ENCODE results near the gene PPTC7. TPM values are rescaled to one million over a fixed set of nuclear protein-coding genes. Genes with fewer than 3 reads are reported as not detected.
"Not testable (repeated sequence)": the region's sequence is repeated elsewhere in the genome, so short reads cannot be mapped to it uniquely, and the experiment has no call there.

The PPTC7 gene
- total and polyA plus RNA-seq, 12 donors: 18.9 to 162 (median 76.3) TPM

- 85 to 89% methylated on average over 4 of the region's 4 CpGs for WGBS, 2 donors
- ATAC-seq: no peak
Observed at GRCh38 chr12:110599334-110599733, 16.2 kb upstream of the PPTC7 start.

GRCh38 chr12:110597885-110598284 is 14.8 kb upstream of the PPTC7 start:
- Histone ChIP-seq H3K4me1 (peaks cover 0 to 29% (median 0%) of the 10 kb centered on the region in 9 donors), H3K27me3 (no peaks in the 10 kb centered on the region), H3K4me3 (no peak overlapping the region), H3K9me3 (no peaks in the 10 kb centered on the region), H3K27ac (no peak overlapping the region), H3K36me3 (no peaks in the 10 kb centered on the region)
- intact Hi-C loops (cut with DNase I): loop anchor here in 2 of 10 donors (2.0 to 5.0 kb wide), 2 partner anchors 86 to 87 kb away; no protein-coding TSS in a partner anchor
- DNase-seq (no peak), ATAC-seq (no peak)
- WGBS, 2 donors: 85 to 89% methylated on average over 1 of the region's 1 CpG
- TF ChIP-seq CTCF (IDR thresholded peaks at IDR 0.05): no peak

More at GRCh38 chr12:110599334-110599733, 16.2 kb upstream of the PPTC7 start:
- intact Hi-C loops (cut with DNase I): loop anchor here in 2 of 10 donors (2.0 to 5.0 kb wide), 2 partner anchors 87 to 89 kb away; no protein-coding TSS in a partner anchor
- no peak for DNase-seq
- H3K27me3 ChIP-seq: no peaks in the 10 kb centered on the region
- no peak overlapping the region for H3K4me3 ChIP-seq
- H3K36me3 ChIP-seq: no peaks in the 10 kb centered on the region
- H3K9me3 ChIP-seq: no peaks in the 10 kb centered on the region
- TF ChIP-seq CTCF (IDR thresholded peaks at IDR 0.05): no peak
- peaks cover 0 to 26% (median 0%) of the 10 kb centered on the region in 9 donors for H3K4me1 ChIP-seq
- peak overlapping the region in 1 of 10 donors; percentile 59 for H3K27ac ChIP-seq

- Histone ChIP-seq H3K4me1 (peaks cover 0 to 33% (median 11%) of the 10 kb centered on the region in 9 donors), H3K27ac (peak overlapping the region in 1 of 10 donors; percentile 71)
- H3K9me3 ChIP-seq; ATAC-seq; H3K36me3 ChIP-seq; H3K27me3 ChIP-seq; DNase-seq; intact Hi-C loops (cut with DNase I); H3K4me3 ChIP-seq: not testable (repeated sequence)
- WGBS, 2 donors: 90 to 91% methylated on average over 4 of the region's 4 CpGs
Observed at GRCh38 chr12:110592919-110593318, 9.8 kb upstream of the PPTC7 start.

- intact Hi-C loops (cut with DNase I): no loop called here
- H3K27ac ChIP-seq: peak overlapping the region in 8 of 10 donors; percentile 37 to 91 (median 69)
Observed at GRCh38 chr12:110592078-110592477, 9.0 kb upstream of the PPTC7 start.

More at GRCh38 chr12:110592078-110592477, 9.0 kb upstream of the PPTC7 start:
- no peaks in the 10 kb centered on the region for H3K36me3 ChIP-seq
- no peaks in the 10 kb centered on the region for H3K9me3 ChIP-seq
- no peaks in the 10 kb centered on the region for H3K27me3 ChIP-seq
- no peak overlapping the region for H3K4me3 ChIP-seq
- ATAC-seq (no peak), DNase-seq (no peak)
- peaks cover 0 to 33% (median 11%) of the 10 kb centered on the region in 9 donors for H3K4me1 ChIP-seq
- 90 to 92% methylated on average over 5 of the region's 5 CpGs for WGBS, 2 donors
- no peak for TF ChIP-seq CTCF (IDR thresholded peaks at IDR 0.05)

All from heart right ventricle (tissue), 16 donors.